HG03520 (cell line): ENCODE results near the gene RXRB.

Source experiments
- ATAC-seq: cut with Tn5 transposase; IDR thresholded peaks from one replicate; pipeline ENCODE4 v1.9.1; 2021; ENCODE audit warnings: mild to moderate bottlenecking, moderate library complexity; ENCODE audit not compliant: unreplicated experiment

The RXRB gene

DNA sequence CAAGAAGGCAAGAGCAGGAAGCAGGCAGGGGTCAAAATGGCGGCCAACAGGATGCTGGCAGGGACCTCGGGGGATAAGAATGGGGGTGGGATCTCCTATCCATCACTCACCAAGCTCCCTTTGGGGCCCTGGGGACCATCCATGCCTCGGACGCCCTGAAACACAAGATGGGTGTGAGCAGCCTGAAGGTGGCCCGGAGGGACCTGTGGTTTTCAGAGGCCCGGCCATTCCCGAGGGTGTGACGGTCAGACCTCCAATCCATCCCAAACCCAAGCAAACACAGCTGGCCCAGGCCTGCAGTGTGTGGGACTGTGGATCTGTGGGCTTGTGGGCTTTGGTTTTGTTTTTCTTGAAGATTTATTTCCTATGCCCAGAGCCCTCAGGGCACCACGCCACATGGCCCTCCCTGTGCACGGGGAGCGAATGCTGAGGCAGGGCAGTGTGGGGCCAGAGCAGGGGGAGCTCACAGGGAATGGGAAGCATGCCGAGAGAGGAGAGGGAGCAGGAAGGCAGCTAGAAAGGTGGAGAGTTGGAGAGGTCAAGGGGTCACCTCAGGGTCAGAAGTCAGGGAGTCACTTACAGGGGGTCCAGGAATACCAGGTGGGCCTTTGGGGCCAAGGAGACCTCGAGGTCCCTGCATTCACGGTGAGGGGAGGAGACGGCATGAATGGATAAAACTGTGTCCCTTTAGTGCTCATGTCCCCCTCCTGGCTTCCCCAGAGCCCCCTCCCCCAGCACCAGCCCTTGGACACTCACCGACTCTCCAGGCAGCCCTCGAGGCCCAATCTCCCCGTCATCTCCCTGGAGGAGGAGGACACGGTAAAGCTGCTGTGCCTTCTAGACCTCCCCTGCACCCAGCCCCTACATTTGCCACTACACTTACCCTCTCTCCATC lies 22.7 kb downstream of the RXRB start:
- no peak for ATAC-seq

DNA sequence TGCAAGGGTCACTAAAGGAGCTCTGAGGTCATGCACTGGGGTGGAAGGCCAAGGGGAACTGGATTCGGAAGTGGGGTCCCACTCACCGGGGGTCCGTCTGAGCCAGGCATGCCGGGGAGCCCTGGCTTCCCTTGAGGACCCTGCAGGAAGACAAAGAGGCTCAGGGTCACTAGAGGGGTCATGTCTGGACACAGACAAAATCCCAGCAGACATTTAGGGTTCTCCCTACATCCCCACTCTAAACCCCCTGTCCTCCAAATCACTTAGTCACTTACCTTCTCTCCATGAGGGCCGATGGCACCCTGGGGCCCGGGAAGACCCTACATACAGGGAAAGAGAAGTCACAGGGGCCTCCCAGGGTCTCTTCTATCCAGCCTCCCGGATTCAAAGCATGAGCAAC lies 23.6 kb downstream of the RXRB start:
- no peak for ATAC-seq

DNA sequence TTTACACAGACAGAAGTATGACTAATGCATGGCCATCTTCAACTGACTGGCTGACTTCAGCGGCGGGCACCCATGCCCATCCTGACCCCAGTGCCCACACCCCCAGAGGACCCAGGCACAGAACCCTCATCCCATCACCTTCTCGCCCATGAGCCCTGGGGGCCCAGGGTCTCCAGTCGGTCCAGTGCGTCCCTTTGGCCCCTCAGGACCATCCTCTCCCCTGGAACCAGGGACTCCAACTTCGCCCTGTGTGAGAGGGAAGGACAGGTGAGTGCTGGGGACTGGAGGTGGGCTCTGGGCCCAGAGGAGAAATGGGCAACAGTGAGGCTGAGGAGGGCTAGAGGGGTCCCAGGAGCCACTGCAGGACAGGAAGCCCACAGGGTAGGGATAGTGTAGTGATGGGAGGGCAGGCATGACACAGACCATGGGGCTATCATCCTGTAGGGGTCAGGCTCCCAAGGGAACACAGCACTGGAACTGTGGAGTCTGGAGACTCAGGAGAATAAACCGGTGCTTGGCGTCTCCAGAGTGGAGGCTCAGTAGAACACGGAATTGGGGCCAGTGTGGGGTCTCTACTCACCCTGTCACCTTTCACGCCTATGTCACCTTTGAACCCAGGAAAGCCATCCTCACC lies 24.9 kb downstream of the RXRB start:
- ATAC-seq: no peak

DNA sequence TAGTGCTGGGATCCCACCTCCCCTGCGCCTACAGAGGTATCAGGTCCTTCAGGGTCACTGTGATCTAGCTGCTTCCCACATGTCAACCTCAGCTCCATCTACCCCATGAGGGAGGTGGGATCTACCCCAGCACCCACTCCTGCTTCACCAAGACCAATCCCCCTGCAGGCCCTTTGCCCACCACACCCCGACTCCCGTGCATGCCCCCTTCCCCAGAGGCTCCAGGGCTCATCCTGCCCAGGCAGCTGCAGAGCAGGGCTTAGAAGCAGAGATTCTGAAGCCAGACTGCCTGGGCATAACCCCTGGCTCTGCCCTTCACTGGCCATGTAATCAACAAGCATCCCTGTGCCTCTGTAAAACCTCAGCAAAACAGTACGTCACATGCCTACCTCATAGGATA lies 25.7 kb downstream of the RXRB start:
- ATAC-seq: no peak

DNA sequence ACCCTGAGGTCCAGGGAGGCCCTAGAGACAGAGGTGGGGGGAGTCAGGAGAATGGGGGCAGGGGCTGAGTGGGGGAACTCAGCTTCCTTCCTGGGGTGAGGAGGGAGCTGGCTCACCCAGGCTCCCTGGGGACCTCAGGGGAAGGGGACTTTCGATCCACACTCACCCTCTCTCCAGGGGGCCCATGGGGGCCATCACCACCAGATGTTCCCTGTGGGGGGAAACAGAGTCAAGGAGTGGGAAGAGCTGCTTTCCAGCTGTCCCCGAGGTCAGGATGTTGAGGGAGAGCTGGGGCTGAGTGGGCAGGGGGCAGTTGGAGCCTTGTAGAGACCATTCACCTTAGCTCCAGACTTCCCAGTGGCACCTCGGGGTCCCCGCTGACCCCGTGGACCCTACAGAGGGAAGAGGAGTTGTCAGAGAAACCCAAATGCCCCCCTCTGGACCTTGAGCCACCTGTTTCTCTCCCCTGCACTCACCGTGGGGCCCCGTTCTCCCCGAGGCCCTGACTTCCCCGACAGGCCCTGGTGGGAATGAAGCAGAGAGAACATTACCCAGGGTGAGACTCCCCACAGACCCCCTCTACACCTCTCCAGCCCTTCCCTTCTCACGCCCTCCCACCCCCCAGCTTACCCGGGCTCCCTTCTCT lies 26.8 kb downstream of the RXRB start:
- ATAC-seq: no peak

DNA sequence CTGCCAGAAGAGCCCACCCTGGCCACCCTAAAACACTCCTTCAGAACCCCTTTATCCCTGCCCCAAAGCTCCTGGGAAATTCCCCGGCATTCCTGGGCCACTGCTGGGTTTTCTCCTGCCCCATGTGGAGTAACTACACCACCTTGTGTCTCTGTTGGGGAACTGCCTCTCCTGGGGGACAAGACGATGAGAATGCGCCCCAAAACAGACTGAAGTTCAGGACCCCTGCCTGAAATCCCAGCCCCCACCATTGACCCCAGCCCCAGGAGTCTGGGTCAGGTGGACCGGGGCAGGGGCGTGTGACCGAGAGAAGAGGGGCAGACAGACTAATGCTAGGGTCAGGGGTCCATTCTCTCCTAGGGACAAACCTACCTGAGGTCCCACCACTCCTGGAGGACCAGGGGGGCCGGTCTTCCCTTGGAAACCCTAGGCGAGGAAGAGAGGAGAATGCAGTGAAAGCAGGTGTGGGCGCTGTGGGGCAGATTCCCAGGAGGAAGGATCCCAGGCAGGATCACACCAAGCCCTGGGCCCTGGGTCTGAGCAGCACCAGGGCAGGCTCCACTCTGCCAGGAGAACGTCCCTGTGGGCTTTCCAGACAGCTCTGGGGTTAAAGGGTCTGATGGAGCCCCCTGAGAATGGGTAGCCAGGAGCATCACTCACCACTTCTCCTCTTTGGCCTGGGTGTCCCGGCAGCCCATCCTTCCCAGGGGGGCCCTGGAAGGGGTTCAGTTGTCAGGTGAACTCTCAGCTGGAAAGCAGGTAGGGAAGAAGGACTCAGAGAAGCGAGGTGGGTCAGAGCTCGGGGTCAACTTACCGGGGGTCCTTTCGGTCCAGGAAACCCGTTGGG lies 27.6 kb downstream of the RXRB start:
- no peak for ATAC-seq

DNA sequence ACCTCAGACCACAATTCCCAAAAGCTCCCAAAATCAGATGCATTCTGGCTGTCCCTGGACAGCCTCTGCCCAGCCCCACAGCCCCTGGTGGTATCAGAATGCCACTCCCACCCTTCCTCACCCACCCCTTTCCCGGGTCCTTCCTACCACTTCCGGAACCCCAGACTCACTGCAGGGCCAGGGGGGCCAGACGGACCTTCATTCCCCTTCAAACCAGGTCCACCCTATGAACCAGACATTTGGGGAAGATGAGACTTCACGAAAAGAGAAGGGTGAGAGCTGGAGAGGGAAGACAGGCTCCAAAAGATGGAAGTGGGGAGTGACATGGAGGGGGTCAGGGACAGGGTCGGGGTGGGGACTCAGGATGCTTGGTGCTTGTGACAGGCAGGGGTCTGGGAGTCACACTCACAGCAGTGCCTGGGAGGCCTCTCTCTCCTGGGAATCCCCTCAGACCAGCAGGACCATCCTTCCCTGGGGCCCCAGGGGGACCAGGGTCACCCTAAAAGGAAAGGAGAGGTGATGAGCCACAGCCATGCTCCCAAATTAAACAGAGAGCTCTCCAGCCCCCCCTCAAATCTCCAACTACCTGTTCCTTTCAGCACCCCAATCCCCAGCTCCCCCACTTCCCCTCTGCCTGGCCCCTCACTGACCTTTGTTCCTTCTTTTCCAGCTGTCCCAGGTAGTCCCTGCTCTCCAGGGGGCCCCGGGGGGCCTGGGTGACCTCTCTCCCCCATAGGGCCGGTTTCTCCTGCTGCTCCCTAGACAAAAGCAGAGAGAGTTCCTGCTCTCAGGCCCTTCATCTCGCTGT lies 28.4 kb downstream of the RXRB start:
- no peak for ATAC-seq

DNA sequence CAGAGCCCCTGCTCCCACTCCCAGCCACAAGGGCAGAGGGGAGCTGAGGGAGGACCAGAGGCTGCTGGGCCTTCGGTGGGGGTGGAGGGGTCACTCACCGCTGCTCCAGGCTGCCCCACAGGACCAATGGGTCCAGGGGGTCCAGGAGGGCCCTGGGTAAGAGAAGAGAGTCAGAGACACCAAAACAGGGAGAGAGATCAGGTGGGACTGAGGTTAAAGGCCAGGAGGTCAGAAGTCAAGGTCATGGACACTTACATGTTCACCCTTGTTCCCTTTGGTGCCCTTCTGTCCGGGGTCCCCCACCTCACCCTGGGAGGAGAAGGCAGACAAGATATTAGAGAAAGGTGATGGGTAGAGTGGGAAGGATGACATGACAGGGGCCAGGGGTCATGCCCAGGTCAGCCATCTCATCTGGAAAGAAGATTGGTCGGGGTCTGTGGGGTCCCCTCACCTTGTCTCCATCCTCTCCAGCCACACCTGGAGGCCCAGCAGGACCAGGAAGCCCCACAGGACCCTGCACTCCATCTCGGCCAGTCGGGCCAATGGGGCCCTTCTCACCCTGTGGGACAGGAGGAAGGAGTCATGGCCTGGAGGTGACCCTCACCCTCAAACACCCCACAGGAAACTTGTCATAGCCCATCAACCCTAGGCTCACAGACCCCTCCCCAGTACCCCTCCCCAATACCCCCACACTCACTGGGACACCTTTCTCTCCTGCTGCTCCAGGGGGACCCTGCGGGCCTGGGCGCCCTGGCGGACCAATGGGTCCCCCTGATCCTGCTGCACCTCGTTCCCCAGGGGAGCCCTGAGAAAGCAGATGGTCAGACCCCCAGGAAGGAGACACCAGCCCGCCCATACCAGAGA lies 29.2 kb downstream of the RXRB start:
- no peak for ATAC-seq

DNA sequence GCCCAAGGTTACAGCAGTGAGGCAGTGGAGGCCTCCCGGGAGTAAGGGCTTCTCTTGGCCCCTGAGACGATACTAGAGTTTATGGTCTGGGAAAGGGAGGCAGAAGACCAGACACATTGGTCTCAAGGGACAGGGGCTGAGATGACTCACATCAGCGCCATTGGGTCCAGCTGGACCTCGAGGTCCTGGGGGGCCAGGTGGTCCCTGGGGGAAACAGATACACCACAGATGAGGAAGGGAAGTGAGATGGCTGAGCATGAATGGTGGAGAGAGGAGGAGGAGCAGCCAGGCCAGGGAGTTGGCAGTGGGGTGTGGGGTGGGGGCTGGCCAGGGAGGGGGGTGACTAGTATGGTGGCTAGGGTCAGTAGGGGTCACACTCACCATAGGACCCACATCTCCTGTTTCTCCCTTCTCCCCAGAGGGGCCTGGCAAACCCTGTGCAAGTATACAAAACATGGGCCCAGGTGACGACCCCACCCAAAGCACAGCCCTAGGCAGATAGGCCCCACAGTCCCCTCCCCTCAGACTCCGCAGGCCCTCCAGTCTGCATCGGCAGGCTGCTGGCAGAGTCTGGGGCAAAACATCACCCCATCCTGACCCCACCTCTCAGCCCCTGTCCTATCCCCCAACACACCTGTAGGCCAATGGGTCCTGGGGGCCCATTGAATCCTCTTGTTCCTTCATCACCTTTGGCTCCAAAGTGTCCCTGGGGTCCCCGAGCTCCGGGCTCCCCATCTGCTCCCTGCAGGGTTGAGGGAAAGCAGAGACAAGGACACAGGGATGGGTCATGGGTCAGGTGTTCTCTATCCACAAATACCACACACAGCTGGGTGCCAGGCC lies 30.1 kb downstream of the RXRB start:
- no peak for ATAC-seq

DNA sequence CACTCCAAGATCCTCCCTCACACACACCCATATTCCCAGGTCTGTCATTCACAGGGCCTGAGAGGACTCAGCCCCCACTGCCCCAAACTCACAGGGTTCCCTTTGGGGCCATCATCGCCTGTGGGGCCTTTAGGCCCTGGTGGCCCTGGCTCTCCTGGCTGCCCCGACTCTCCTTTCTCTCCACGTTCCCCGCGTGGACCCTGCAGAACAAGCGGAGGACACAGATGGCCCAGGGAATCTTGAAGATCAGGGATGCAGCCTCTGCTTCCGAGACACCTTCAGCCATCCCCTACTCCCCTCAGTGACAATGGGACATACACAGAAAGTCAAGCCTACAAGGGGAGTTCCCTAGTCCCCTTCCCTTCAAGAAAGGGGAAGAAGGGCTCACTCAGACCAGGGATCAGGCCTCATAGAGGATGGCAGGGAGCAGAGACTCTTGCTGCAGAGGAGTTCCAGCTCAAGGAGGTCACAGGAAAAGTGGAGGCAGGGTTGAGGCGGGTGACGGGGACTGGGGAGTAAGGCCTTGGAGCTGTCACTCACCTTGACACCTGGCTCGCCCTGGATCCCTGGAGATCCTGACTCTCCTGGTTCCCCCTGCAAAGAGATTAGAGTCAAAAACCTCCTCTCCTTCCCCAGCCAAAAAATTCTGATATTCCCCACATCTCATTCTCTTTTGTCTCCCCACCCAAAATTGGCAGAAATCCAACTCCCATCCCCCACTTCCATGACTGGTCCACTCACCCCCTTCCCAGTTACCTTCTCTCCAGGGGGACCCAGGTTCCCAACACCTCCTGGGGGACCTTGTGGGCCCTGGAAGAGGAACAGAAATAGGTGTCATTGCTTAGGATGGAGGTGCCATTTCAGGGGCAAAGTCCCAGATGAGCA lies 30.9 kb downstream of the RXRB start:
- ATAC-seq: no peak

DNA sequence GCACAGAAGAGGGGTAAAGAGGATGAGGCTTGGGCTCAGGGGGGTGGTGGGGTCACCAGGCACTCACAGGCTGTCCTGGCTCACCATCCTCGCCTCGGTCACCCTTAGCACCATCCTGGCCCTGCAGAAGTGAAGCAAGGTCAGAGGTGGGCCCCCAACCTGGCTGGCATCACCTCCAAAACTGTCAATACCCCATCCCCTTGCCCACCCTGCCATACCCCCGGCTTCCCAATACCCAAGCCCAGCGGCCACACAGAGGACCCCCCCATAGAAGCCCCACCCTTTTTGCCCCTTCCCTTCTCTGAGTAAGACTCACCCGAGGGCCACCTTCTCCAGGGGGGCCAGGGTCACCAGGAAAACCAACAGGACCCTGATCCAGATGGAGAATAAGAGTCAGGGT lies 31.8 kb downstream of the RXRB start:
- ATAC-seq: no peak

DNA sequence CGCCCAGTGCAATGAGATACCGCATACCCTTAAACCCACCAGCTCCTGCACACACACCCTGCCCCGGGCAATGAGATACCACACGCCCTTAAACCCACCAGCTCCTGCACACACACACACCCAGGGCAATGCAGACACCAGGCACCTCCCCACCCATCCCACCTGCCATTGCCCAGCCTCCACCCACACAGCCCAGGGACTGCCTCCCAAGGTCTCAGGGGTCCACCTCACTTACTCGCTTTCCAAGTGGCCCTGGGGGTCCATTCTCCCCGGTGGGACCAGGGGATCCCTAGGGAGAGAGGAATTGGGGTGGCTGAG lies 32.2 kb downstream of the RXRB start:
- ATAC-seq: no peak

DNA sequence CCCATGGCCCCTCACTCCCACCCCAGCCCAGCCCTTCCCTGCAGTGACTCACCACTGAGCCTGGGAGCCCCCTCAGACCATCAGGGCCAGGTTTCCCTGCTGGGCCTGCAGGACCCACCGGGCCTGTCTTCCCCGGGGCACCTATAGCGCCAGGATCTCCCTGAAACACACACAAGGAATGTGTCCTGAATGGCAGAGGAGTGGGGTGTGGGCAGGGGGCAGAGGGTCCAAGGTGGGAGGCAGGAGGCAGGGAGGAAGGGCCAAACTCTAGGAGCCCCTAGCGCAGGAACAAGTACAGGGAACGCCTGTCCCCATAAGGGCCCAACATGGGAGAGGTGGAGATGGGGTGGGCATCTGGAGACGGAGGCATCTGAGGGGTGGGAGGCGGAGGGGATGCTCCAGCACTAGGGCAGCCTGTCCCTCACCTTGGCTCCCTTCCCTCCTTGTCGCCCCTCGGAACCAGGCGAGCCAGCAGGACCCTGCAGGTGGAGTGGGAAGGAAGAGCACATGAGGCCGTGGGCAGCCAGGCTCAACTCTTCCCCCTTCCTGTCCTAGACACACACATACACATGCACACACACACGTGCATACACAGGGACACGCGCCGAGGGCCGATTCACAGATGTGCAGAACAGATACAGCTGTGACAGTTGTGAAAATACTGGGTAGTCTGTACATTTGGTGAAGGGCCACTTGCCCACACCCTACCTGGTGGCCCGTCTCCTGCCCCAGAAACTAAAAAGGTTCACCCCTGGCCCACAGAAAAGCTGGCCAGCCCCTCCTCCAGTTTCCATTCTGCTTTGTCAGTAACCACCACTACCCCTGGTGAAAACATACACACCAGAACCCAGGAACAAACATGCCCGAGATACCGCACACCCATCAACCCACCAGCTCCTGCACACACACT lies 32.8 kb downstream of the RXRB start:
- ATAC-seq: no peak

DNA sequence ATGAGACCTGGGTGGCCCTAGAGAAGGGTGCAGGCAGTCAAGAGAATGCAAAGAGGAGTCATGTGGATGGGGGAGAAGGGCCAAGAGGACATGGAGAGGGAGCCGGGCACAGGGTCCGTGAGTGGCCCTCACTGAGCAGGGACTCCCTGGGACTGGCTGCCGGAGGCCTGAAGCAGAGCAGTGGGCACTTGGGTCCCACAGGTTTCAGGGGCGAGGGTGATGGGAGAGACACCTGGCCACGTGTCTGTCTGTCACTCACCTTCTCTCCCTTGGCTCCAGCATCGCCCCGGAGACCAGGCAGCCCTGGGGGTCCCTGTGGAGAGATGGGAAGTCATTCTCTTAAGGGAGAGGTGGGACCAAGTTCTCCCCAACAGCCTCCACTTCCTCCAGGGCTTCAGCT lies 33.7 kb downstream of the RXRB start:
- ATAC-seq: no peak

DNA sequence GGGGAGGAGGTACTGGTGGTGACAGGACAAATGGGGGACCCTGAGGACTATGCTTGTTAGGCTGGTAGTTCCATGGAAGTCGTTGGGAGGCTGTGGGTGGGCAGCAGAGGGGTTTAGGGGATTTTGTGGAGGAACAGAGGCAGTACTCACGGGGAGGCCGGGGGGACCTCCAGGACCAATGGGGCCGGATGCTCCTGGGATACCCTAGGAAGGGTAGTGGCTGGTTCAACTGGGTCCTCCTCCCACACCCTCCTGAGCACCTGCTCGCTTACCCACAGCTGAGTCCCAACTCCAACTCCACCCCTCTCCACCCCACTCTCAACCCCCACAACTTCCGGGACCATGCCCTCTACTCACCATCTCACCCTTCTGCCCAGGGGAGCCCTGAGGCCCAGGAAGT lies 34.1 kb downstream of the RXRB start:
- no peak for ATAC-seq

DNA sequence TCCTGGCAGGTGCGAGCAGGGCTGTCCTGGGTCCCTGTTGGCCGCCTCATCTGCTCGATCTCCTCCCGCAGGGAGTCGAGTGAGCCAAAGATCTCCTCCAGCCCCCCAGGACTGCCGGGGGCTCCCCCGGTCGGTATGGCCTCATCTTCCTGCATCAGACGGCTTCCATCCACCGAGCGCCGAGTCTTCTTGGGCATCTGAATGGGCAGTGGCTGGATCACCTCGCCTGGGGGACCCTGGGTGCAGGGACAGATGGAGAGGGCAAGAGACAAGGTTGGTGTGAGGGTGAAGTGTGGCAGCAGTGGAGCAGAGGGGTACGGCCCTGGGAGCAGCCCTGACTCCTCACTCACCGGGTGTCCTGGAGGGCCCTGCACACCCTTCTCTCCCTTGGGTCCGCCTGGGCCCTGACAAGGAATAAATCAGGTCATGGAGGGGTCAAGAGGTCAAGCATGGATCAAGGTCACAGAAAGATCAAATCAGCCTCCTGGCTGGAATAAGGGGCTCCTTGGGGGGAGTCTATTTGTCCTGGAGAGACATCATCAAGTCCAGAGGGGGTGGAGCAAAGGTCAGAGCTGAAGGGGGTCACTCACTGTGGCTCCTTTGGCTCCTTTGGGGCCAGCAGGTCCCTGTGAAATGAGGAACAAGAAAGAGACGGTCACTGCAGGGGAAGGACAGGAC lies 34.7 kb downstream of the RXRB start:
- ATAC-seq: no peak
